ENCODE results near the gene CCDC86. TPM values are rescaled to one million over a fixed set of nuclear protein-coding genes. Genes with fewer than 3 reads are reported as not detected.

CCDC86 gene
- total and polyA plus RNA-seq, 2 of the 4 experiments (the other 2 are of a cell fraction) = 9.5 to 34.0 TPM

DNA sequence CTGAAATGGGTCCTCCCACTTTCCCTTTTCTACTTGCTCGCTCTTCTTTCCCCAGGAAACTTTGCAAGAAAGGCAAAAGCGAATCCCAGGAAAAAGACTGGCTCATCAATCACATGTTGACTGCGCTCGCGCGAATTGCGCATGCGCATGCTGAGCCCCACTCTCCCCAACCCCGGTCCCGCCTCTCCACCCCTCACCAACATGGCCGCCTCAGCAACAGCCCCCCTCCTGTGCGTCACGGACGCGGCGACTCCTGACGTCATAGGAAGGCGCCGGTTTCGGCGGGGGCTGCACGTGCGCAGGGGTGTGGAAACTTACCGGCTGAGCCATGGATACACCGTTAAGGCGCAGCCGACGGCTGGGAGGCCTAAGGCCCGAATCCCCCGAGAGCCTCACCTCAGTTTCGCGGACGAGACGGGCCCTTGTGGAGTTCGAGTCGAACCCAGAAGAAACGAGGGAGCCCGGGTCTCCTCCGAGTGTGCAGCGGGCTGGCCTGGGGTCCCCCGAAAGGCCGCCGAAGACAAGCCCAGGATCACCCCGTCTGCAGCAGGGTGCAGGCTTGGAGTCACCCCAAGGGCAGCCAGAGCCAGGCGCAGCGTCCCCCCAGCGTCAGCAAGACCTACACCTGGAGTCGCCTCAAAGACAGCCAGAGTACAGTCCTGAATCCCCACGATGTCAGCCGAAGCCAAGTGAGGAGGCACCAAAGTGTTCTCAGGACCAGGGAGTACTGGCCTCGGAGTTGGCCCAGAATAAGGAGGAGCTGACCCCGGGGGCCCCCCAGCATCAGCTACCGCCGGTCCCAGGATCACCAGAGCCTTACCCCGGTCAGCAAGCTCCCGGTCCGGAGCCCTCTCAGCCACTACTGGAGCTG, at the start of gene CCDC86 (continued):
- TF ChIP-seq USF2 (IDR thresholded peaks at IDR 0.05; ENCODE audit: low read depth, low read length) = peak; percentile 85
- peak; percentile 100 for TF ChIP-seq MAZ (IDR thresholded peaks at IDR 0.05; ENCODE audit: borderline replicate concordance, low read depth, low read length)

GRCh38 chr11:60792521-60792920, 49.4 kb upstream of the CCDC86 start:
- dilution Hi-C loops (cut with HindIII; ENCODE audit: low sequenced_read_pairs, unreplicated experiment) = no loop called here
- Histone ChIP-seq H4K91ac (ENCODE audit: insufficient read depth, low read depth, low read length) (no peak overlapping the region), H2BK20ac (ENCODE audit: low read depth, low read length) (no peak overlapping the region), H2BK120ac (ENCODE audit: low read depth, low read length) (no peak overlapping the region), H3K27ac (ENCODE audit: insufficient read depth, low read length) (no peak overlapping the region), H4K20me1 (ENCODE audit: insufficient read depth, low read length) (no peaks in the 10 kb centered on the region), H2AK9ac (replicated peaks; ENCODE audit: low read depth, low read length, poor library complexity) (no peak overlapping the region), H3K4me1 (ENCODE audit: control insufficient read depth, insufficient read depth, low read length) (no peaks in the 10 kb centered on the region; the same call in 1 of the 2 replicates), H3K18ac (ENCODE audit: low read depth, low read length) (no peak overlapping the region), H3K79me1 (ENCODE audit: low read depth in 1 of 2, low read length in 2 of 2) (no peaks in the 10 kb centered on the region), H2AK5ac (ENCODE audit: low read depth, low read length) (no peak overlapping the region), H4K8ac (ENCODE audit: low read depth in 2 of 2, low read length in 2 of 2) (no peak overlapping the region), H3K27me3 (ENCODE audit: control insufficient read depth, insufficient read depth, low read length) (peaks cover 43% of the 10 kb centered on the region), H3K4me3 (ENCODE audit: insufficient read depth, low read depth, low read length) (no peak overlapping the region), H3K9me3 (ENCODE audit: control insufficient read depth, insufficient read depth, low read length) (peaks cover 10% of the 10 kb centered on the region; the same call in 1 of the 2 replicates), H3K14ac (replicated peaks; ENCODE audit: low read depth, low read length) (no peak overlapping the region), H2AFZ (replicated peaks; ENCODE audit: low read length, poor library complexity) (no peak overlapping the region), H3K4me2 (ENCODE audit: low read depth, low read length) (no peak overlapping the region), H3K23ac (ENCODE audit: low read depth, low read length) (no peak overlapping the region), H3K56ac (ENCODE audit: extremely low read depth, insufficient read depth, low read length) (no peak overlapping the region), H3K9me1 (ENCODE audit: insufficient read depth, low read length) (no peaks in the 10 kb centered on the region), H2BK15ac (ENCODE audit: low read depth, low read length) (no peak overlapping the region), H3K36me3 (ENCODE audit: control insufficient read depth, insufficient read depth, low read length) (no peaks in the 10 kb centered on the region), H3K9ac (ENCODE audit: low read depth, low read length) (no peak overlapping the region), H3K4ac (ENCODE audit: low read depth, low read length) (no peak overlapping the region), H4K5ac (ENCODE audit: low read depth, low read length) (no peak overlapping the region), H2BK5ac (ENCODE audit: low read depth, low read length, poor library complexity, severe bottlenecking) (no peak overlapping the region)
- WGBS, 2 experiments (ENCODE audit: extremely low coverage in 2 of 2, insufficient read length in 1 of 2) = no CpG with 5 or more reads among the region's 3 CpGs
- DNase-seq (no peak), ATAC-seq (ENCODE audit: low read depth) (no peak)
- CTCF ChIA-PET = no interaction called here
- in situ Hi-C loops (cut with MboI; ENCODE audit: low sequenced_read_pairs) = no loop called here
- intact Hi-C loops (cut with micrococcal nuclease) = no loop called here
- POLR2A ChIA-PET (ENCODE audit: unreplicated experiment) = no interaction called here
- no TSS peak for BruUV-seq (replicated peaks)
- TF ChIP-seq RAD21 (IDR thresholded peaks at IDR 0.05; ENCODE audit: low read length) (no peak), CHD1 (IDR thresholded peaks at IDR 0.05; ENCODE audit: low read depth, low read length) (no peak), RFX5 (IDR thresholded peaks at IDR 0.05; ENCODE audit: low read depth, low read length) (no peak), NFE2L2 (IDR thresholded peaks at IDR 0.05; ENCODE audit: low read depth, low read length) (no peak), POLR2A (IDR thresholded peaks at IDR 0.05; ENCODE audit: low read depth, low read length) (no peak), MXI1 (IDR thresholded peaks at IDR 0.05; ENCODE audit: borderline replicate concordance, low read depth, low read length) (no peak), FOS (IDR thresholded peaks at IDR 0.05; ENCODE audit: low read depth, low read length) (no peak), RCOR1 (IDR thresholded peaks at IDR 0.05; ENCODE audit: insufficient replicate concordance, low read length) (no peak), SMC3 (IDR thresholded peaks at IDR 0.05; ENCODE audit: low read depth, low read length) (no peak), BHLHE40 (IDR thresholded peaks at IDR 0.05; ENCODE audit: low read depth, low read length) (no peak), MAFK (IDR thresholded peaks at IDR 0.05; ENCODE audit: low read depth, low read length) (no peak), MAZ (IDR thresholded peaks at IDR 0.05; ENCODE audit: borderline replicate concordance, low read depth, low read length) (no peak)
- TF ChIP-seq, protein P1, sequence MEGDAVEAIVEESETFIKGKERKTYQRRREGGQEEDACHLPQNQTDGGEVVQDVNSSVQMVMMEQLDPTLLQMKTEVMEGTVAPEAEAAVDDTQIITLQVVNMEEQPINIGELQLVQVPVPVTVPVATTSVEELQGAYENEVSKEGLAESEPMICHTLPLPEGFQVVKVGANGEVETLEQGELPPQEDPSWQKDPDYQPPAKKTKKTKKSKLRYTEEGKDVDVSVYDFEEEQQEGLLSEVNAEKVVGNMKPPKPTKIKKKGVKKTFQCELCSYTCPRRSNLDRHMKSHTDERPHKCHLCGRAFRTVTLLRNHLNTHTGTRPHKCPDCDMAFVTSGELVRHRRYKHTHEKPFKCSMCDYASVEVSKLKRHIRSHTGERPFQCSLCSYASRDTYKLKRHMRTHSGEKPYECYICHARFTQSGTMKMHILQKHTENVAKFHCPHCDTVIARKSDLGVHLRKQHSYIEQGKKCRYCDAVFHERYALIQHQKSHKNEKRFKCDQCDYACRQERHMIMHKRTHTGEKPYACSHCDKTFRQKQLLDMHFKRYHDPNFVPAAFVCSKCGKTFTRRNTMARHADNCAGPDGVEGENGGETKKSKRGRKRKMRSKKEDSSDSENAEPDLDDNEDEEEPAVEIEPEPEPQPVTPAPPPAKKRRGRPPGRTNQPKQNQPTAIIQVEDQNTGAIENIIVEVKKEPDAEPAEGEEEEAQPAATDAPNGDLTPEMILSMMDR (conservative IDR thresholded peaks at IDR 0.05; ENCODE audit: low read depth, low read length) = no peak

Data from IMR-90 (cell line).